Gastroesophageal sphincter (tissue), 3 donors: Measurements from ENCODE around the gene FDX1.

Experiments
- EP300 ChIP-seq: sonication (generic); formaldehyde crosslinking; IDR thresholded peaks from one replicate; pipeline ENCODE4 v1.6.1; 2017; ENCODE audit warnings: antibody characterized with exemption, mild to moderate bottlenecking
- POLR2A ChIP-seq, 2 donors: fragments of 450-650 bp; IDR thresholded peaks; one replicate each; pipeline ENCODE4 v1.6.1; 2017; ENCODE audit warnings: antibody characterized with exemption in 2 of 2, mild to moderate bottlenecking in 2 of 2, moderate library complexity in 1 of 2
- POLR2AphosphoS5 ChIP-seq: sonication (generic); formaldehyde crosslinking; IDR thresholded peaks from one replicate; pipeline ENCODE4 v1.6.1; 2017; ENCODE audit warnings: antibody characterized with exemption
- TF ChIP-seq, protein P1 (sequence below), 4 experiments: fragments of 200-600 bp in 2 of 4; fragments of 450-650 bp in 2 of 4; sonication (generic) in 1 of 4; IDR thresholded peaks; one replicate each; pipeline ENCODE4 v1.5.1; 2017 to 2019; ENCODE audit warnings: antibody characterized with exemption in 4 of 4, mild to moderate bottlenecking in 2 of 4, moderate library complexity in 2 of 4

DNA sequence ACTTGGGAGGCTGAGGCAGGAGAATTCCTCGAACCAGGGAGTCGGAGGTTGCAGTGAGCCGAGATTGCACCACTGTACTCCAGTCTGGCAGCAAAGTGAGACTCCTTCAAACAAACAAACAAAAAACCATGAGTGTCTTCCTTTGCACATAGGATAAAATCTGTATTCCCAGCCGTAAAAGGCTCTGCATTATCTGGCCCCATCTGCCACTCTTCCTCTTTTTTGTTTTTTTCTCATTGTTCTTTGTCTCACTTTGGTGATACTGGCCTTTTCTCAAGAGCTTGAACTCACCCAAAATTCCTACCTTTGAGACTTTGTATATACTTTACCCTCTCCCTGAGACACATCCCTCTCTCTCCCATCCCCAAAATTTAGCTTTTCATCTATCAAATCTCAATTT is 17.6 kb downstream of the FDX1 start:
- TF ChIP-seq, protein P1, sequence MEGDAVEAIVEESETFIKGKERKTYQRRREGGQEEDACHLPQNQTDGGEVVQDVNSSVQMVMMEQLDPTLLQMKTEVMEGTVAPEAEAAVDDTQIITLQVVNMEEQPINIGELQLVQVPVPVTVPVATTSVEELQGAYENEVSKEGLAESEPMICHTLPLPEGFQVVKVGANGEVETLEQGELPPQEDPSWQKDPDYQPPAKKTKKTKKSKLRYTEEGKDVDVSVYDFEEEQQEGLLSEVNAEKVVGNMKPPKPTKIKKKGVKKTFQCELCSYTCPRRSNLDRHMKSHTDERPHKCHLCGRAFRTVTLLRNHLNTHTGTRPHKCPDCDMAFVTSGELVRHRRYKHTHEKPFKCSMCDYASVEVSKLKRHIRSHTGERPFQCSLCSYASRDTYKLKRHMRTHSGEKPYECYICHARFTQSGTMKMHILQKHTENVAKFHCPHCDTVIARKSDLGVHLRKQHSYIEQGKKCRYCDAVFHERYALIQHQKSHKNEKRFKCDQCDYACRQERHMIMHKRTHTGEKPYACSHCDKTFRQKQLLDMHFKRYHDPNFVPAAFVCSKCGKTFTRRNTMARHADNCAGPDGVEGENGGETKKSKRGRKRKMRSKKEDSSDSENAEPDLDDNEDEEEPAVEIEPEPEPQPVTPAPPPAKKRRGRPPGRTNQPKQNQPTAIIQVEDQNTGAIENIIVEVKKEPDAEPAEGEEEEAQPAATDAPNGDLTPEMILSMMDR (IDR thresholded peaks at IDR 0.05), result no peak
- TF ChIP-seq POLR2A (IDR thresholded peaks at IDR 0.05), result no peak
- TF ChIP-seq POLR2AphosphoS5, result no peak
- TF ChIP-seq EP300, result no peak
